Measurements from ENCODE around the gene TIMM17A.
A peak's percentile ranks its signal among the peaks of the same experiment; 100 is the strongest.
"Not testable (repeated sequence)": the region's sequence is repeated elsewhere in the genome, so short reads cannot be mapped to it uniquely, and the experiment has no call there.

Gene TIMM17A

DNA sequence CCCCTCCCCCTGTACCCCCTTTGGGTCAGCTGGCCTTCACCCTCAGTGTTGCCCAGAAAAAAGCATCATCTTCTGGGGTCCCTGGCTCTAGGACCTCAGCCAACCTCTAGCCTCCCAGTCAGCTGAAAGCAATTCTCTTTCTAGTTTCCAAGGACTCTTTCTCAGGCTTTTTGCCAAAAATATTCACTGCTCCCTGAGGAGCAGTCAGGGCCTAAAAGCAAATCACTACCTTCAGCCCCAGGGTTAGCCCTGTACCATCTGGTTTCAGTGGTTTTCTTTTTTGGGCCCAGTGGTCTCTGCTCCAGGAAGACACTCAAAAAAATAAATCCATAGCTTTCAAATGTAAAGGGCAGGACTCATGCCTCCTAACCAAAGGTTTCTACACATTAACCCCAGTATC, 5.8 kb upstream of the TIMM17A start:
- H3K36me3 ChIP-seq (ENCODE audit: control insufficient read depth, insufficient read depth, low read length): no peaks in the 10 kb centered on the region
- DNase-seq: no peak
- peaks cover 9% of the 10 kb centered on the region for H3K27me3 ChIP-seq (replicated peaks; ENCODE audit: control insufficient read depth, insufficient read depth, low read length, poor library complexity, severe bottlenecking)
- H3K9me3 ChIP-seq (ENCODE audit: control insufficient read depth, low read length): no peaks in the 10 kb centered on the region
- H3K4me3 ChIP-seq (ENCODE audit: insufficient read depth, low read depth, low read length, poor library complexity, severe bottlenecking): no peak overlapping the region
- no peak overlapping the region for H3K27ac ChIP-seq (ENCODE audit: insufficient read depth, low read length, poor library complexity, severe bottlenecking)
- H3K4me1 ChIP-seq (ENCODE audit: control insufficient read depth, insufficient read depth, low read length, poor library complexity, severe bottlenecking): peaks cover 3% of the 10 kb centered on the region

DNA sequence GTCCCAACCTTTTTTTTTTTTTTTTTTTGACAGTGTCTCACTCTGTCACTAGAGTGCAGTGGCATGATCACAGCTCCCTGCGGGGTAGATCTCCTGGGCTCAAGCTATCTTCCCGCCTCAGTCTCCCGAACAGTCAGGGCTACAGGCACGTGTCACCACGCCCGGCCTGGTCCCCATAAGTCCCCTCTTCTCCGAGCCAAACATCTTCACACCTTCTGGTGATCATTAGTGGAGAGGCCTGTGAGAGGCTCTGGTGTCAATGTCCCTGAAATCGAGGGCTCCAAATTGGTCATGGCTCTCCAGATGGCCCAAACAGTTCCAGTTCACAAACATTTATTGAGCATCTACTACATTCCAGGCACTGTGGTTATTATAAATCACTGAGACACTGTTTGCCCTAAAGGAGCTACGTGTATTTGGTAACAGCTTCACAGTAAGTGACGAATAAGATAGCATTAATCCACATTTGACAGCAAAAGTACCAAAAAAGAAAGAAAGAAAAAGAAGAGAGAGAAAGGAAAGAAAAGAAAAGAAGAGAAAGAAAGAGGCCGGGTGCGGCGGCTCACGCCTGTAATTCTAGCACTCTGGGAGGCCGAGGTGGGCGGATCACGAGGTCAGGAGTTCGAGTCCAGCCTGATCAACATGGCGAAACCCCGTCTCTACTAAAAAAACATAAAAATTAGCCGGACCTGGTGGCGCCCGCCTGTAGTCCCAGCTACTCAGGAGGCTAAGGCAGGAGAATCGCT, 867 bp upstream of the TIMM17A start:
- peak overlapping the region; percentile 84 for H3K27ac ChIP-seq (ENCODE audit: insufficient read depth, low read length, poor library complexity, severe bottlenecking)
- peaks cover 11% of the 10 kb centered on the region for H3K4me1 ChIP-seq (ENCODE audit: control insufficient read depth, insufficient read depth, low read length, poor library complexity, severe bottlenecking)
- no peaks in the 10 kb centered on the region for H3K9me3 ChIP-seq (ENCODE audit: control insufficient read depth, low read length)
- peak overlapping the region; percentile 96 for H3K4me3 ChIP-seq (ENCODE audit: insufficient read depth, low read depth, low read length, poor library complexity, severe bottlenecking)
- no peaks in the 10 kb centered on the region for H3K27me3 ChIP-seq (replicated peaks; ENCODE audit: control insufficient read depth, insufficient read depth, low read length, poor library complexity, severe bottlenecking)
- H3K36me3 ChIP-seq (ENCODE audit: control insufficient read depth, insufficient read depth, low read length): peaks cover 10% of the 10 kb centered on the region
- DNase-seq: no peak

DNA sequence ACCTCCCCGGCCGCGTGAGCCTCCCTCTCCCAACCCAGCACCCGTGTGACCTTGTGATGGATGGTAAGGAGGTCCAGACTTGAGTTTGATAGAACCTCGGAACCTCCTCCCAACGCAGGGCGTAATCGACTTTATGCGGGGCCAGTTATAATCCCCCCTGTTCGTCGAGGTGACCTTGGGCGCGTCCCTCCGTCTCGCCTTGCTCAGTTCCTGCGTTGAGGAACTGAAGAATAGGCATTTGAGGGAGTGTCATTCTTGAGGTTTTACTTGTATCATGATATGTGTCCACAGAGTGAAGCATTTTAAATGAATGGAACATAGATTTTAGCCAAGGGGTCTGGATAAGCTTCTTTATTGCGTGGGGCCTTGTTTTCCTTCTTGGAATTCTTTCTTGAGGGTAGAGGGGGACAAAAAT, 433 bp downstream of the TIMM17A start:
- Histone ChIP-seq H3K27me3 (replicated peaks; ENCODE audit: control insufficient read depth, insufficient read depth, low read length, poor library complexity, severe bottlenecking) (no peaks in the 10 kb centered on the region), H3K27ac (ENCODE audit: insufficient read depth, low read length, poor library complexity, severe bottlenecking) (peak overlapping the region; percentile 84), H3K4me3 (ENCODE audit: insufficient read depth, low read depth, low read length, poor library complexity, severe bottlenecking) (peak overlapping the region; percentile 96), H3K36me3 (ENCODE audit: control insufficient read depth, insufficient read depth, low read length) (peaks cover 10% of the 10 kb centered on the region), H3K4me1 (ENCODE audit: control insufficient read depth, insufficient read depth, low read length, poor library complexity, severe bottlenecking) (peaks cover 11% of the 10 kb centered on the region), H3K9me3 (ENCODE audit: control insufficient read depth, low read length) (no peaks in the 10 kb centered on the region)
- no peak for DNase-seq

DNA sequence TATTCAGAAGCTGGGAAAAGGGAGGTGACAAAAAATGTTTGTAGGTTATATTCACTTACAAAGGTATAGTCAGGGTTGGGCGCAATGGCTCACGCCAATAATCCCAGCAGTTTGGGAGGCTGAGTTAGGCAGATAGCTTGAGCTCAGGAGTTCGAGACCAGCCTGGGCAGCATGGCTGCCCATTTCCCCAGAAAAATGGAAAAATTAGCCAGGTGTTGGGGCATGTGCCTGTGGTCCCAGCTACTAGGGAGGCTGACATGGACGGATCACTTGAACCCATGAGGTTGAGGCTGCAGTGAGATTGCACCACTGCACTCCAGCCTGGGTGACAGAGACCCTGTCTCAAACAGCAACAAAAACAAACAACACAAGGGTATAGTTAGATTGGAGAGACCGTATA, 3.0 kb downstream of the TIMM17A start:
- Histone ChIP-seq H3K4me3 (ENCODE audit: insufficient read depth, low read depth, low read length, poor library complexity, severe bottlenecking) (no peak overlapping the region), H3K27ac (ENCODE audit: insufficient read depth, low read length, poor library complexity, severe bottlenecking) (no peak overlapping the region), H3K36me3 (ENCODE audit: control insufficient read depth, insufficient read depth, low read length) (peaks cover 27% of the 10 kb centered on the region), H3K9me3 (ENCODE audit: control insufficient read depth, low read length) (no peaks in the 10 kb centered on the region), H3K27me3 (replicated peaks; ENCODE audit: control insufficient read depth, insufficient read depth, low read length, poor library complexity, severe bottlenecking) (no peaks in the 10 kb centered on the region), H3K4me1 (ENCODE audit: control insufficient read depth, insufficient read depth, low read length, poor library complexity, severe bottlenecking) (peaks cover 11% of the 10 kb centered on the region)
- no peak for DNase-seq

DNA sequence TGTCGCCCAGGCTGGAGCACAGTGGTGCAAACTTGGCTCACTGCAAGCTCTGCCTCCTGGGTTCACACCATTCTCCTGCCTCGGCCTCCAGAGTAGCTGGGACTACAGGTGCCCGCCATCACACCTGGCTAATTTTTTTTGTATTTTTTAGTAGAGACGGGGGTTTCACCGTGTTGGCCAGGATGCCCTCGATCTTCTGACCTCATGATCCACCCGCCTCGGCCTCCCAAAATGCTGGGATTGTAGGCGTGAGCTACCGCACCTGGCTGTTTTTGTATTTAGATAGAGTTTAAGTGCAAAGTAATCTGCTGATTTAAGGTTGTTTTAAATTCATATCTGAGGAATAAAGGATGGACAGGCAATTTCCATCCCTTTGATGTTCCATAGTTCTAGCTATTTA, 7.1 kb downstream of the TIMM17A start:
- not testable (repeated sequence) for H3K27ac ChIP-seq (ENCODE audit: insufficient read depth, low read length, poor library complexity, severe bottlenecking); DNase-seq; H3K9me3 ChIP-seq (ENCODE audit: control insufficient read depth, low read length); H3K4me1 ChIP-seq (ENCODE audit: control insufficient read depth, insufficient read depth, low read length, poor library complexity, severe bottlenecking); H3K4me3 ChIP-seq (ENCODE audit: insufficient read depth, low read depth, low read length, poor library complexity, severe bottlenecking); H3K27me3 ChIP-seq (replicated peaks; ENCODE audit: control insufficient read depth, insufficient read depth, low read length, poor library complexity, severe bottlenecking)
- peaks cover 50% of the 10 kb centered on the region for H3K36me3 ChIP-seq (ENCODE audit: control insufficient read depth, insufficient read depth, low read length)

DNA sequence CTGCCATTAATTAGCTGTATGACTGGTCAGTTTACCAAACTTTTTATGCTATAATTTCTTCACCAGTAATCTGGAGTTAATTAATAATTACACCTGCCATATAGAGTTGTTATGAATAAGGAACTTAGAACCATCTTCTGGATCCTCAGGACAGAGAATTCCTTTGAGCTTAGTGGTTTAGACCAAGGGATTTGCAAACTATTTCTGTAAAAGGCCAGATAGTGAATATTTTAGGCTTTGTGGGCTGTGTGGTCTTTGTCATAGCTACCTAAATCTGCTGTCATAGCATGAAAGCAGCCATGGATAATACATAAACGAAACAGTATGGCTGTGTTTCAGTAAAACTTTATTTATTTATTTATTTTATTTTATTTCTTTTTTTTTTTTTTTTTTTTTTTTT, 9.0 kb downstream of the TIMM17A start:
- Histone ChIP-seq H3K36me3 (ENCODE audit: control insufficient read depth, insufficient read depth, low read length) (peaks cover 56% of the 10 kb centered on the region), H3K9me3 (ENCODE audit: control insufficient read depth, low read length) (no peaks in the 10 kb centered on the region), H3K27ac (ENCODE audit: insufficient read depth, low read length, poor library complexity, severe bottlenecking) (no peak overlapping the region), H3K27me3 (replicated peaks; ENCODE audit: control insufficient read depth, insufficient read depth, low read length, poor library complexity, severe bottlenecking) (no peaks in the 10 kb centered on the region), H3K4me1 (ENCODE audit: control insufficient read depth, insufficient read depth, low read length, poor library complexity, severe bottlenecking) (no peaks in the 10 kb centered on the region), H3K4me3 (ENCODE audit: insufficient read depth, low read depth, low read length, poor library complexity, severe bottlenecking) (no peak overlapping the region)
- DNase-seq: no peak

DNA sequence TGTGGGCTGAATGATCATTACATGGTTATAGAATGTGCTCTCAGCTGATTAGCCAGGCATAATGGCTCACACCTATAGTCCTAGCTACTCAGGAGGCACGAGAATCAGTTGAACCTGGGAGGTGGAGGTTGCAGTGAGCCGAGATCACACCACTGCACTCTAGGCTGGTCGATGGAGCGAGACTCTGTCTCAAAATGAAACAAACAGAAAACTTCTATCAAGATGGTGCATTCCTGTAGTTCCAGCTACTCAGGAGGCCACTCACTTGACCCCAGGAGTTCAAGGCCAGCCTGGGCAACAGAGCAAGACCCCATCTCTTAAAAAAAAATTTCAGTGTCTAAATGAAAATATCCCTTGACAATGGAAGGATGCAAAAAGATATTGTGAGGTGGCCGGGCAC, 10.9 kb downstream of the TIMM17A start:
- DNase-seq: no peak
- no peaks in the 10 kb centered on the region for H3K4me1 ChIP-seq (ENCODE audit: control insufficient read depth, insufficient read depth, low read length, poor library complexity, severe bottlenecking)
- no peaks in the 10 kb centered on the region for H3K9me3 ChIP-seq (ENCODE audit: control insufficient read depth, low read length)
- H3K4me3 ChIP-seq (ENCODE audit: insufficient read depth, low read depth, low read length, poor library complexity, severe bottlenecking): no peak overlapping the region
- no peaks in the 10 kb centered on the region for H3K27me3 ChIP-seq (replicated peaks; ENCODE audit: control insufficient read depth, insufficient read depth, low read length, poor library complexity, severe bottlenecking)
- H3K27ac ChIP-seq (ENCODE audit: insufficient read depth, low read length, poor library complexity, severe bottlenecking): no peak overlapping the region
- H3K36me3 ChIP-seq (ENCODE audit: control insufficient read depth, insufficient read depth, low read length): peaks cover 67% of the 10 kb centered on the region

DNA sequence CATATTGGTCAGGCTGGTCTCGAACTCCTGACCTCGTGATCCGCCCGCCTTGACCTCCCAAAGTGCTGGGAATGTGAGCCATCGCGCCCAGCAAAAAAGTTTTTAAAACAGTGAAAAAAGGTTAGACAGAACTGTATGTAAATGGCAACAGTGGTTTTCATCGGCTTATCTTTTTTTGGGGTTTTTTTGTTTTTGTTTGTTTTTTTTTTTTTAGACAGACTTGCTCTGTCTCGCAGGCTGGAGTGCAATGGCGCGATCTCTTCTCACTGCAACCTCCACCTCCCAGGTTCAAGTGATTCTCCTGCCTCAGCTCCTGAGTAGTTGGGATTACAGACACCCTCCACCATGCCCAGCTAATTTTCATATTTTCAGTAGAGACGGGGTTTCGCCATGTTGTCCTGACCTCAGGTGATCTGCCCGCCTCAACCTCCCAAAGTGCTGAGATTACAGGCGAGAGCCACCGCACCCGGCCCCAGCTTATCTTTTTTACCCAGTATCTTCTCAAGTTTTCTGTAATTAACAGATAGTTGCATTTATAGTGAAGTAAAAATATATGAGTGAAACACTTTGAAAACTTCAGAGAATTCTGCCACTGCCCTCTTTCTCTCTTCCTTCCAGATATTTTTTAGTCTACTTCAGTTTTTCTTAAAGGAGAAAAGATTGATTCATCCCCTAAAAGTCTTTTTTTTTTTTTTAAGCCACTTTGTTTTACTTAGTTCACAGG, 13.1 kb downstream of the TIMM17A start:
- H3K9me3 ChIP-seq (ENCODE audit: control insufficient read depth, low read length): no peaks in the 10 kb centered on the region
- no peak for DNase-seq
- H3K27ac ChIP-seq (ENCODE audit: insufficient read depth, low read length, poor library complexity, severe bottlenecking): no peak overlapping the region
- no peaks in the 10 kb centered on the region for H3K27me3 ChIP-seq (replicated peaks; ENCODE audit: control insufficient read depth, insufficient read depth, low read length, poor library complexity, severe bottlenecking)
- H3K4me1 ChIP-seq (ENCODE audit: control insufficient read depth, insufficient read depth, low read length, poor library complexity, severe bottlenecking): no peaks in the 10 kb centered on the region
- peaks cover 49% of the 10 kb centered on the region for H3K36me3 ChIP-seq (ENCODE audit: control insufficient read depth, insufficient read depth, low read length)
- H3K4me3 ChIP-seq (ENCODE audit: insufficient read depth, low read depth, low read length, poor library complexity, severe bottlenecking): no peak overlapping the region

DNA sequence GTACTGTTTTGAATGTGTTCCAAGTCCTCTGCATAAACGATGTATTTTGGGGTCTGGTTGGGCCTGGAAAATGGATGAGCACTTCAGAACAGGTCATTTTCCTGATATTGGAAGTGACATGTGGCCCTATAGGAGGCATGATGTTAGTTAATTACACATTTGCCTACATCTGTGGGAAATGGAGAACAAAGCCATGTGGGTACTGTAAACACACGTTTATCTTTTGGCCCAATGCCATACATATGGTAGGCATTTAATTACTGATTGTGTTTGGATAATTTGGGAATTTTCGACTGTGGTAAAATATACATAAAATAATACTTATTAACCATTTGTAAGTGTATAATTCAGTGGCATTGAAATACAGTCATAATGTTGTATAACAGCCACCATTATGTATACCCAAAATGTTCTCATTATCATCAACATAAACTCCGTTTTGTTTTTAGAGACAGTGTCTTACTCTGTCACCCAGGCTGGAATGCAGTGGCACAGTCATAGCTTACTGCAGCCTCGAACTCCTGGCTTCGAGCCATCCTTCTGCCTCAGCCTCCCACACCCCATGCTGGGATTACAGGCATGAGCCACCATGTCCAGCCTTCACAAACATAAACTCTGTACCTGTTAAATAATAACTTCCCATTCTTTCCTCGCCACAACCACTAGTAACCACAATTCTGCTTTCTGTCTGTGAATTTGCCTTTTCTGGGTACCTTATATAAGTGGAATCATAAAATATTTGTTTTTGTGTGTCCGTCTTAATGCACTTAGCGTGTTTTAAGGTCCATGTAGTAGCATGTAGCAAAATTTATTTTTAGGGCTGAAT, 15.2 kb downstream of the TIMM17A start:
- H3K4me1 ChIP-seq (ENCODE audit: control insufficient read depth, insufficient read depth, low read length, poor library complexity, severe bottlenecking): no peaks in the 10 kb centered on the region
- no peaks in the 10 kb centered on the region for H3K9me3 ChIP-seq (ENCODE audit: control insufficient read depth, low read length)
- DNase-seq: no peak
- no peak overlapping the region for H3K27ac ChIP-seq (ENCODE audit: insufficient read depth, low read length, poor library complexity, severe bottlenecking)
- peaks cover 34% of the 10 kb centered on the region for H3K36me3 ChIP-seq (ENCODE audit: control insufficient read depth, insufficient read depth, low read length)
- no peaks in the 10 kb centered on the region for H3K27me3 ChIP-seq (replicated peaks; ENCODE audit: control insufficient read depth, insufficient read depth, low read length, poor library complexity, severe bottlenecking)
- H3K4me3 ChIP-seq (ENCODE audit: insufficient read depth, low read depth, low read length, poor library complexity, severe bottlenecking): no peak overlapping the region
